ENCODE data around the gene CFLAR.

The CFLAR gene

GRCh38 chr2:201204655-201205514 is 88.9 kb downstream of the CFLAR start:
- no peak for DNase-seq (ENCODE audit: low read depth, low spot score)
- no peak overlapping the region for H3K27ac ChIP-seq

- no peak for DNase-seq (ENCODE audit: low read depth, low spot score)
- no peak overlapping the region for H3K27ac ChIP-seq
Observed at GRCh38 chr2:201205515-201205849, 89.5 kb downstream of the CFLAR start.

DNA sequence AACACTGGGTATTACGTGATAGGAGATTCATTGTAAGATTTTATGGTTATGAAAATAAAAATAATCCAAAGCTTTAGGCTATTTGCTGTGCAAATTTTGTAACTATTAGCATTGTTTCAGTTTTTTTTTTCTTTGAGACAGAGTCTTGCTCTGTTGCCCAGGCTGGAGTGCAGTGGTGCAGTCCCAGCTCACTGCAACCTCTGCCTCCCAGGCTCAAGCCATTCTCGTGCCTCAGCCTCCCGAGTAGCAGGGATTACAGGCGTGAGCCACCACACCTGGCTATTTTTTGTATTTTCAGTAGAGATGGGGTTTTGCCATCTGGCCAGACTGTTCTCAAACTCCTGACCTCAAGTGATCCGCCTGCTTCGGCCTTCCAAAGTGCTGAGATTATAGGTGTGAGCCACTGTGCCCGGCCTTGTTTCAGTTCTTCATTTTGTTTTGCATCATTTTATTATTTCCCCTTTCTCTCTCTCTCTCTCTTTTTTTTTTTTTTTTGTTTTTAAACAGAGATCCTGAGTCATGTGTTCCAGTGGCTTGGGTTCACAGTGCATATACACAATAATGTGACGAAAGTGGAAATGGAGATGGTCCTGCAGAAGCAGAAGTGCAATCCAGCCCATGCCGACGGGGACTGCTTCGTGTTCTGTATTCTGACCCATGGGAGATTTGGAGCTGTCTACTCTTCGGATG is 92.7 kb downstream of the CFLAR start:
- H3K27ac ChIP-seq = no peak overlapping the region
- no peak for DNase-seq (ENCODE audit: low read depth, low spot score)

DNA sequence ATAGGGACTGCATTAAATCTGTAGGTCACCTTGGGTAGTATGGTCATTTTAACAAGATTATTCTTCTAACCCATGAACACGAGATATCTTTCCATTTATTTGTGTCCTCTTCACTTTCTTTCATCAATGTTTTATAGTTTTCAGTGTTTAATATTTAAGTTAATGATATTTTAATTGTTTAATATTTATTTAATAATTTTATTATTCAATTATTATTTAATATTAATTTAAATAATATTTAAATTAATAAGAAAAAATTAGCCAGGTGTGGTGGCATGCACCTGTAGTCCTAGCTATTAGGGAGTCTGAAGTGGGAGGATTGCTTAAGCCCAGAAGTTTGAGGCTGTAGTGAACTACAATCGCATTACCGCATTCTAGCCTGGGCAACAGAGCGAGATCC is 100.0 kb downstream of the CFLAR start:
- H3K27ac ChIP-seq = no peak overlapping the region
- no peak for DNase-seq (ENCODE audit: low read depth, low spot score)

DNA sequence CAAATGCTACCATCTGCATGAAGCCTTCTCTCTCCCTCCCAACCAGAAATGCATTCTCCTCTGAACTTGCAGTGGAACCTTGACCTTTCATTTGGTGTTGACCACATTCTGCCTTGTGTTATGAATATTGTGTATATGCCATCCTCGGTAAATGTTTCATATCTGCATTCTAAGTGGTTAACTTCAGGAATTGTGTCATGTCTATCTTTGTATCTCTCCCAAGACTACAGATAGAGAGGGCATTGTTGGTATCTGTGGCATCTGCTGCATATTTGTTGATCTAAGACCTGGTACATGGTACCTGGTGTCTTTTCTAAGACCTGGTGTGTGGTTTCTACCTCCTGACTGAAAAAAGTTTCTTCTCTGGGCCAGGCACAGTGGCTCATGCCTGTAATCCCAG is 101.0 kb downstream of the CFLAR start:
- no peak for DNase-seq (ENCODE audit: low read depth, low spot score)

DNA sequence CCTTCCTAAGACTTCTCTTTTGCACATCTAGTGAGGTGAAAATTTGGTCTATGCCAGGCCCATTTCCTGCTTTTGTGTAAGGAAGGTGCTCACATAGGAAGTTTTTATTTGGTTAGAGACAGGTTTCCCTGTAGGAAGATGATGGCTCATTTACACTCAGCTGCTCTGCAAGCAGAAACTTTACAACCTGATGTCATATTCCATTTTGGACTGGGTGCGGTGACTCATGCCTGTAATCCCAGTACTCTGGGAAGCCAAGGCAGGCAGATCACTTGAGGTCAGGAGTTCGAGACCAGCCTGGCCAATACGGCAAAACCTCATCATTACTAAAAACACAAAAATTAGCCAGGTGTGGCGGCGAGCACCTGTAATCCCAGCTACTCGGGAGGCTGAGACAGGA is 102.8 kb downstream of the CFLAR start:
- DNase-seq (ENCODE audit: low read depth, low spot score) = peak; percentile 50
- peak overlapping the region; percentile 24 for H3K27ac ChIP-seq

More for the DNA sequence above, 101.0 kb downstream of the CFLAR start:
- no peak overlapping the region for H3K27ac ChIP-seq

- DNase-seq (ENCODE audit: low read depth, low spot score) = no peak
- peak overlapping the region; percentile 24 for H3K27ac ChIP-seq
Observed at GRCh38 chr2:201219328-201220096, 103.5 kb downstream of the CFLAR start.

GRCh38 chr2:201220102-201220570 is 104.2 kb downstream of the CFLAR start:
- no peak for DNase-seq (ENCODE audit: low read depth, low spot score)
- peak overlapping the region; percentile 24 for H3K27ac ChIP-seq

- no peak overlapping the region for H3K27ac ChIP-seq
- no peak for DNase-seq (ENCODE audit: low read depth, low spot score)
Observed at GRCh38 chr2:201223089-201224073, 107.4 kb downstream of the CFLAR start.
